Measurements from ENCODE around the gene TUBG2.

TUBG2 gene

DNA sequence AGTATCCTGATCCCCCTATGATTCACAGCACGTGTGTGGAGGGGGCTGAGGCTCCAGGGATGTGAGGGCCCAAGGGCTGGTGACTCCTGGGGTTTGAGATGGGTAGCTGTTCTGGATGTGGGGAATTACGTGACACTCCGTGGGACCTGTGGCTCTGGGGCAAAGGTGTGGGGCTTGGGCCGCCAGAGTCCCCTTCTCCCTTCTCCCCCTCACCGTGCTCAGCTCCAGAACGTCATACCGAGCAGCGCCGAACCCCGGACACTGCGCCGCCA lies 10.6 kb downstream of the TUBG2 start:
- Mint-ChIP-seq H3K27ac (no peak overlapping the region), H3K4me3 (peak overlapping the region; percentile 22), H3K4me1 (ENCODE audit: low read depth) (peaks cover 12% of the 10 kb centered on the region), H3K27me3 (ENCODE audit: low read depth) (peaks cover 51% of the 10 kb centered on the region), H3K36me3 (ENCODE audit: low read depth) (peaks cover 4% of the 10 kb centered on the region), H3K9me3 (no peaks in the 10 kb centered on the region)
- DNase-seq (ENCODE audit: low spot score), result no peak

GRCh38 chr17:42669977-42670788 lies 11.1 kb downstream of the TUBG2 start:
- peaks cover 14% of the 10 kb centered on the region for H3K4me1 Mint-ChIP-seq (ENCODE audit: low read depth)
- no peak for DNase-seq (ENCODE audit: low spot score)
- H3K36me3 Mint-ChIP-seq (ENCODE audit: low read depth), result peaks cover 4% of the 10 kb centered on the region
- H3K27me3 Mint-ChIP-seq (ENCODE audit: low read depth), result peaks cover 56% of the 10 kb centered on the region
- no peaks in the 10 kb centered on the region for H3K9me3 Mint-ChIP-seq
- no peak overlapping the region for H3K27ac Mint-ChIP-seq
- H3K4me3 Mint-ChIP-seq, result peak overlapping the region; percentile 75

DNA sequence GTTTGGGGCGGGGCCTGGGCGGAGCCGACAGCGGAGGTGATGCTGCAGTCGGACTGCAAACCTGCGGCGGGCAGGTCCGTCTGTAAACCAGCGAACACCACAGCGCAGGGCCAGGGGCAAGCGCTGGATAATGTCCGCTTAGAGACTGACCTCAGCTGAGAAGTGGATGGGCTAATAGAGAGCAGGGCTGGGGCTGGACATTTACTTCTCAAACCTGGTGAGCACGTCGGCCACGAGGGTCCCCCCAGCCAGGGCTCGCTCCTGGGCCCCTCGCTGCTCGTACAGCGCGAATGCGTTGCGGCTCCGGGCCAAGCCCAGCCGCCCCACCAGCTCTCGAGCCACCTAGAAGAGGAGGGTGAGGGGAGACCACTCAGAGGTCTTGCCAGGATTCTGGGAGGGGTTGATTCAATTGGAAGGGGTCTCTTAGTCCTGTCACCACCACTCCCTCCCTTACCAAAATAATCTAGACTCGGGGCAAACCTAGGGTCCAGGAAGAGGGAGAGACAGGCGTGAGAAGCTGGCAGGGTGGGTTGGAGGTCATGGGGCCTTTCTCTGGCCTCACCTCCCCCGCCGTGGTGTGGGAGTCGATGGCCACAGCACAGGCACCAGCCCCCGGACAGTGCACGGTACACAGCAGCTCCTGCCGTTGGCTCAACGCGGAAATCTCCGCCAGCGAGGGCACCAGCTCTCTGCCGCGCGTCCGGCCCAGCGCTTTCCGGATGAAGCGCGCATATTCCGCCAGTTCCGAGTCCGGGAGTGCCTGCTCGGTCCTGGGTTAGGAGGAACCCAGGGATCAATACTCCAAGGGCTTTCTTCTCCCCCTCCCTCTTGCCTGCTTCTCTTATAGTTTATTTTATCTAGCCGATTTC lies 11.9 kb downstream of the TUBG2 start:
- Mint-ChIP-seq H3K4me3 (peak overlapping the region; percentile 75), H3K36me3 (ENCODE audit: low read depth) (no peaks in the 10 kb centered on the region), H3K27ac (no peak overlapping the region), H3K9me3 (no peaks in the 10 kb centered on the region), H3K4me1 (ENCODE audit: low read depth) (peaks cover 14% of the 10 kb centered on the region), H3K27me3 (ENCODE audit: low read depth) (peaks cover 62% of the 10 kb centered on the region)
- no peak for DNase-seq (ENCODE audit: low spot score)

GRCh38 chr17:42672038-42672437 lies 13.0 kb downstream of the TUBG2 start:
- DNase-seq (ENCODE audit: low spot score), result no peak
- Mint-ChIP-seq H3K27me3 (ENCODE audit: low read depth) (peaks cover 68% of the 10 kb centered on the region), H3K4me1 (ENCODE audit: low read depth) (peaks cover 15% of the 10 kb centered on the region), H3K36me3 (ENCODE audit: low read depth) (no peaks in the 10 kb centered on the region), H3K4me3 (no peak overlapping the region), H3K27ac (no peak overlapping the region), H3K9me3 (no peaks in the 10 kb centered on the region)

- Mint-ChIP-seq H3K27me3 (ENCODE audit: low read depth) (peaks cover 63% of the 10 kb centered on the region), H3K4me3 (no peak overlapping the region), H3K9me3 (no peaks in the 10 kb centered on the region), H3K27ac (no peak overlapping the region), H3K4me1 (ENCODE audit: low read depth) (peaks cover 23% of the 10 kb centered on the region), H3K36me3 (ENCODE audit: low read depth) (no peaks in the 10 kb centered on the region)
- DNase-seq (ENCODE audit: low spot score), result no peak
Observed at GRCh38 chr17:42673266-42673884, 14.3 kb downstream of the TUBG2 start.

DNA sequence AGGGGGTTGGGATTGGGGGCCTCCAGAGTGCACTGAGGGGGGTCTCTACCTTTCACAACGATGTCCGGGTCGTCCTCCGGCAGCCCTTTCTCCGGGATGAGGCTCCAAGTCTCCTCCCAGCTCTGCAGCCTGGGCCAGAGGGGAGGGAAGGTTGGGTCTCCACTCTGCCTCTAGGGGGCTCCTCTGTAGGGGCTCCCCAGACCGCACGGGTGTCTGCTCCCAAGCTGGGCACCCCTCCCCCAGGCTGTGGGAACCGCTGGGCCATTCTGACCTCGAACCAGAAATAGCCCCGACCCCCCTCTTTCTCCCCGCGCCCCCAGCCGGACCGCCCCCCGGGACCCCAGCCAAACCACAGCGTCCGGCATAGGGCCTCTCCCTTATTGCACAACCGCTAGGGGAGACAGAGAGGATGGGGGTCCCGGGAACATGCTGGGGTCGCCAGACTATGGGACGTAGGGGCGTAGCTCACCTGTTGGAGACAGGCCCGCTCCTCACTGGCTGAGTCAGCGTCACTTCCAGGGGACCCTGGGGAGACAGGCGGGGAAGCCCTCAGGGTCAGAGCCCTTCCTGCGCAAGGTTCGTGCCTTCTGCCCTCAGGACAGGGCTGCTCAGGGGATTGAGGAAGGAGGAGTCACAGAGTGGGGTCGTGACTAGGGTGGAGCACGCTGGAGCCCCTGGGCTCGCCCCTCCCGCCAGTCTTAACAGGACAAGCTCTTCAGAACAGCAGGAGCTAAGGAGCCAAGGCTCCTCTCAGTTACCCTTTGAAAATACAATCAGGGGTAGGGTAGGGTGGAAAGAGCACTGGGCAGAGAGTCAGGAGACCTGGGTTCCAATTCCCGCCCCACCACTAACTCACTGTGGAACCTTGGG lies 15.0 kb downstream of the TUBG2 start:
- H3K4me3 Mint-ChIP-seq, result peak overlapping the region; percentile 12
- no peak for DNase-seq (ENCODE audit: low spot score)
- H3K4me1 Mint-ChIP-seq (ENCODE audit: low read depth), result peaks cover 28% of the 10 kb centered on the region
- no peaks in the 10 kb centered on the region for H3K9me3 Mint-ChIP-seq
- no peaks in the 10 kb centered on the region for H3K36me3 Mint-ChIP-seq (ENCODE audit: low read depth)
- H3K27me3 Mint-ChIP-seq (ENCODE audit: low read depth), result peaks cover 57% of the 10 kb centered on the region
- H3K27ac Mint-ChIP-seq, result no peak overlapping the region

- H3K4me3 Mint-ChIP-seq, result no peak overlapping the region
- no peaks in the 10 kb centered on the region for H3K9me3 Mint-ChIP-seq
- peaks cover 33% of the 10 kb centered on the region for H3K4me1 Mint-ChIP-seq (ENCODE audit: low read depth)
- H3K27me3 Mint-ChIP-seq (ENCODE audit: low read depth), result peaks cover 52% of the 10 kb centered on the region
- H3K27ac Mint-ChIP-seq, result no peak overlapping the region
- H3K36me3 Mint-ChIP-seq (ENCODE audit: low read depth), result no peaks in the 10 kb centered on the region
- no peak for DNase-seq (ENCODE audit: low spot score)
Observed at GRCh38 chr17:42674755-42675347, 15.8 kb downstream of the TUBG2 start.

- Mint-ChIP-seq H3K4me1 (ENCODE audit: low read depth) (peaks cover 32% of the 10 kb centered on the region), H3K36me3 (ENCODE audit: low read depth) (no peaks in the 10 kb centered on the region), H3K27me3 (ENCODE audit: low read depth) (peaks cover 50% of the 10 kb centered on the region), H3K27ac (no peak overlapping the region), H3K4me3 (no peak overlapping the region), H3K9me3 (no peaks in the 10 kb centered on the region)
- DNase-seq (ENCODE audit: low spot score), result no peak
Observed at GRCh38 chr17:42675348-42675964, 16.4 kb downstream of the TUBG2 start.

- Mint-ChIP-seq H3K9me3 (no peaks in the 10 kb centered on the region), H3K4me1 (ENCODE audit: low read depth) (peaks cover 34% of the 10 kb centered on the region), H3K4me3 (peak overlapping the region; percentile 71), H3K36me3 (ENCODE audit: low read depth) (no peaks in the 10 kb centered on the region), H3K27me3 (ENCODE audit: low read depth) (peaks cover 45% of the 10 kb centered on the region), H3K27ac (no peak overlapping the region)
- no peak for DNase-seq (ENCODE audit: low spot score)
Observed at GRCh38 chr17:42675965-42676423, 16.9 kb downstream of the TUBG2 start.

GRCh38 chr17:42676424-42677011 lies 17.4 kb downstream of the TUBG2 start, which contains the start of gene PLEKHH3:
Gene PLEKHH3 (minus strand): TSS chr17:42676994. CDS start chr17:42676563, 431 bp downstream.
- DNase-seq (ENCODE audit: low spot score), result no peak
- H3K4me1 Mint-ChIP-seq (ENCODE audit: low read depth), result peaks cover 36% of the 10 kb centered on the region
- no peaks in the 10 kb centered on the region for H3K36me3 Mint-ChIP-seq (ENCODE audit: low read depth)
- H3K27ac Mint-ChIP-seq, result peak within 1 kb of the TSS; percentile 89
- peaks cover 44% of the 10 kb centered on the region for H3K27me3 Mint-ChIP-seq (ENCODE audit: low read depth)
- no peaks in the 10 kb centered on the region for H3K9me3 Mint-ChIP-seq
- peak within 1 kb of the TSS; percentile 84 for H3K4me3 Mint-ChIP-seq

GRCh38 chr17:42677012-42677857 lies 18.2 kb downstream of the TUBG2 start:
- H3K4me1 Mint-ChIP-seq (ENCODE audit: low read depth), result peaks cover 41% of the 10 kb centered on the region

More at GRCh38 chr17:42677012-42677857, 18.2 kb downstream of the TUBG2 start:
- Mint-ChIP-seq H3K4me3 (peak overlapping the region; percentile 84), H3K27me3 (ENCODE audit: low read depth) (peaks cover 47% of the 10 kb centered on the region), H3K36me3 (ENCODE audit: low read depth) (no peaks in the 10 kb centered on the region), H3K9me3 (no peaks in the 10 kb centered on the region), H3K27ac (peak overlapping the region; percentile 89)
- peak; percentile 95 for DNase-seq (ENCODE audit: low spot score)
